Vagina (tissue), 2 donors: ENCODE results near the gene PSORS1C1. TPM values are rescaled to one million over a fixed set of nuclear protein-coding genes. Genes with fewer than 3 reads are reported as not detected.
"Not testable (repeated sequence)": the region's sequence is repeated elsewhere in the genome, so short reads cannot be mapped to it uniquely, and the experiment has no call there.

Experiments
- DNase-seq, 2 donors: peaks; one replicate each; pipeline ENCODE4 v3.0.0-alpha.2; 2017; ENCODE audit errors: extremely low spot score in 2 of 2
- H3K27ac ChIP-seq: fragments of 200-600 bp; sonication (generic); one replicate; pipeline ENCODE4 v1.5.1; 2019
- H3K27me3 ChIP-seq: fragments of 200-600 bp; sonication (generic); one replicate; pipeline ENCODE4 v1.5.1; 2019
- H3K36me3 ChIP-seq, 2 donors: fragments of 200-600 bp; sonication (generic); one replicate each; pipeline ENCODE4 v1.5.1; 2017 to 2019
- H3K4me1 ChIP-seq: fragments of 200-600 bp; sonication (generic); one replicate; pipeline ENCODE4 v1.5.1; 2019
- H3K4me3 ChIP-seq, 2 donors: fragments of 200-600 bp; sonication (generic); 1 replicate in 1 of 2; 2 replicates in 1 of 2; pipeline ENCODE4 v1.5.1; 2016 to 2019
- H3K9me3 ChIP-seq: fragments of 200-600 bp; sonication (generic); one replicate; pipeline ENCODE4 v1.5.1; 2019
- CTCF ChIP-seq, 3 experiments: fragments of 450-650 bp in 2 of 3; fragments of 200-600 bp in 1 of 3; sonication (generic) in 1 of 3; IDR thresholded peaks; one replicate each; pipeline ENCODE4 v1.5.1; 2017 to 2019; ENCODE audit warnings: antibody characterized with exemption in 3 of 3, mild to moderate bottlenecking in 2 of 3, moderate library complexity in 2 of 3
- POLR2A ChIP-seq, 2 donors: fragments of 450-650 bp; IDR thresholded peaks; one replicate each; pipeline ENCODE4 v1.6.1; 2017; ENCODE audit warnings: antibody characterized with exemption in 2 of 2, mild to moderate bottlenecking in 2 of 2, moderate library complexity in 2 of 2
- POLR2AphosphoS5 ChIP-seq, 2 donors: sonication (generic); formaldehyde crosslinking; IDR thresholded peaks; one replicate each; pipeline ENCODE4 v1.9.0; 2017; ENCODE audit warnings: antibody characterized with exemption in 2 of 2, mild to moderate bottlenecking in 2 of 2, low read depth in 1 of 2; ENCODE audit not compliant: insufficient read depth in 1 of 2
- intact Hi-C: fragments of 100-400 bp; cut with DNase I; formaldehyde crosslinking; loops from one replicate; pipeline ENCODE4 v1.15.1; 2023
- small RNA-seq: library from RNA; depleted of rRNA; stranded (forward); fragments of <200 nt; gene quantifications from one replicate; pipeline ENCODE3, GENCODE V24; 2016
- total RNA-seq: library from RNA; depleted of rRNA; stranded (reverse); fragments of >200 nt; gene quantifications from one replicate; pipeline ENCODE4 v1.2.3, GENCODE V29; 2016

Gene PSORS1C1
- total RNA-seq, 1 donor from 2014 or later: 9.6 TPM

GRCh38 chr6:31187780-31188194 is 73.2 kb downstream of the PSORS1C1 start:
- TF ChIP-seq POLR2A (IDR thresholded peaks at IDR 0.05): no peak
- no peak for TF ChIP-seq POLR2AphosphoS5 (IDR thresholded peaks at IDR 0.05; ENCODE audit: insufficient read depth in 1 of 2, low read depth in 1 of 2)
- no peak for TF ChIP-seq CTCF (IDR thresholded peaks at IDR 0.05)
- H3K27me3 ChIP-seq: no peaks in the 10 kb centered on the region
- no peaks in the 10 kb centered on the region for H3K9me3 ChIP-seq
- no peaks in the 10 kb centered on the region for H3K4me1 ChIP-seq
- H3K4me3 ChIP-seq: no peak overlapping the region
- no peak overlapping the region for H3K27ac ChIP-seq
- no peaks in the 10 kb centered on the region for H3K36me3 ChIP-seq
- intact Hi-C loops: no loop called here
- no peak for DNase-seq

GRCh38 chr6:31189223-31189622 is 74.6 kb downstream of the PSORS1C1 start:
- intact Hi-C loops, H3K4me1 ChIP-seq, H3K27ac ChIP-seq, DNase-seq, H3K36me3 ChIP-seq, H3K27me3 ChIP-seq, H3K9me3 ChIP-seq, H3K4me3 ChIP-seq: not testable (repeated sequence)

Small RNA genes within 50 kb of the gene (small RNA-seq; reads per million reads assigned to genes)
- gene POLR2LP1 (not detected), gene RNU6-1133P (not detected)

Other genes starting within 250 kb of the PSORS1C1 start
- gene DDR1, start 230.3 kb upstream of the PSORS1C1 start, total RNA-seq: 71.5 TPM
- gene GTF2H4, start 206.6 kb upstream of the PSORS1C1 start, total RNA-seq: 16.7 TPM
- gene VARS2, start 200.6 kb upstream of the PSORS1C1 start, total RNA-seq: 18.9 TPM
- gene SFTA2, start 182.6 kb upstream of the PSORS1C1 start, total RNA-seq: not detected
- 0.49 TPM for gene MUCL3, start 173.8 kb upstream of the PSORS1C1 start, total RNA-seq
- gene MUC21, start 131.1 kb upstream of the PSORS1C1 start, total RNA-seq: 207 TPM
- 2.9 TPM for gene MUC22, start 104.3 kb upstream of the PSORS1C1 start, total RNA-seq
- not detected for gene C6orf15, start 2.2 kb upstream of the PSORS1C1 start, total RNA-seq
- 1.5 TPM for gene CDSN, start 5.6 kb downstream of the PSORS1C1 start, total RNA-seq
- gene PSORS1C2, start 24.3 kb downstream of the PSORS1C1 start, total RNA-seq: not detected
- gene CCHCR1, start 43.0 kb downstream of the PSORS1C1 start, total RNA-seq: 21.9 TPM
- gene TCF19, start 43.8 kb downstream of the PSORS1C1 start, total RNA-seq: 8.8 TPM
- 0.98 TPM for gene POU5F1, start 55.9 kb downstream of the PSORS1C1 start, total RNA-seq
- gene HLA-C, start 157.3 kb downstream of the PSORS1C1 start, total RNA-seq: 639 TPM
- 921 TPM for gene HLA-B, start 242.4 kb downstream of the PSORS1C1 start, total RNA-seq